AG08396 (cell line): Measurements from ENCODE around the gene DNAJB8.

ENCODE experiments used
- DNase-seq: peaks from one replicate; pipeline ENCODE4 v3.0.0; 2012; ENCODE audit warnings: low spot score, mixed read lengths

DNAJB8 gene

DNA sequence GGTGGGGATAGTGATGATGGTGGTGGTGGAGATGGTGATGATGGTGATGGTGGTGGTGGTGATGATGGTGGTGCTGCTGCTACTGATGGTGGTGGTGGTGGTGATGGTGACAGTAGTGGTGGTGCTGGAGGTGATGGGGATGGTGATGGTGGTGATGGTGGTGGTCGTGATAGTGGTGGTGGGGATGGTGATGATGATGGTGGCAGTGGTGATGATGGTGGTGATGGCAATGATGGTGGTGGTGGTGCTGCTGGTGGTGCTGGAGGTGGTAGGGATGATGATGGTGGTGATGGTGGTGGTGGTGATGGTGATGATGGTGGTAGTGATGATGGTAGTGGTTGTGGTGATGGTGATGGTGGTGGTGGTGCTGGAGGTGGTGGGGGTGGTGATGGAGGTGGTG, 21.3 kb downstream of the DNAJB8 start:
- no peak for DNase-seq

DNA sequence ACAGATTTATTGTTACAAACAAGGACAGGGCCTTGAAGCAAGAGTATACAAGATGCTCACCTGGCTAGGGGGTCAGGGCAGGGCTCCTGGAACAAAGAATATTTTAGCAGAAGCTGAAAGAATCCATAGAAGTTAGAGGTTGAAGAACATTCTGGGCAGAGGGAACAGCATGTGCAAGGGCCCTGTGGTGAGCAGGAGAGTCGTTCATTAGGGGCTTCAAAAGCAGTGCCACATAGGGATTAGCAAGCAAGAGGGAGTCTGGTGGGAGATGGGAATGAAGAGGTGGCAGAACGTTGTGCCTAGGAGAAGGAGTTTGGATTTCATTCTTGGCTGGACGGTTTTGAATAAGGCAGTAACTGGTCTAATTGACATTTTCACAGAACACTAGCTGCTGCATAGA, 22.9 kb downstream of the DNAJB8 start:
- no peak for DNase-seq

DNA sequence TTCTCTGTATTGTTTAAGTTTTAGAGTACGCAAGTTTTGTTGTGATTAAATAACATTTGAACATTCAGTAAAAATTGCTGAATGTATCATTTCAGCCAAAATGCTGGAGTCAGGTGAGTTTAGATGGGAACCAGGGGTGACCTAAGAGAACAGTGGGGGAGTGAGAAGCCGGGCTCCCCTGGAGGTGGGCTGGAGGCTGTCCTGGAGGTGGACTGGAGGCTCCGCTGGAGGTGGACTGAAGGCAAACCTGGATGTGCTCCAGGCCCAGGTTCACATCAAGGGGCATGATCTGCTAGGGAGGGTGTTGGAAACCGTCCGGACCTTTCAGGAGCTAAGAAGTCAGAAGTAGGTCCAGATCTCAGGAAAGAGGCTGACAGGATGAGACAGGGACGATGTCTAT, 23.7 kb downstream of the DNAJB8 start:
- no peak for DNase-seq

DNA sequence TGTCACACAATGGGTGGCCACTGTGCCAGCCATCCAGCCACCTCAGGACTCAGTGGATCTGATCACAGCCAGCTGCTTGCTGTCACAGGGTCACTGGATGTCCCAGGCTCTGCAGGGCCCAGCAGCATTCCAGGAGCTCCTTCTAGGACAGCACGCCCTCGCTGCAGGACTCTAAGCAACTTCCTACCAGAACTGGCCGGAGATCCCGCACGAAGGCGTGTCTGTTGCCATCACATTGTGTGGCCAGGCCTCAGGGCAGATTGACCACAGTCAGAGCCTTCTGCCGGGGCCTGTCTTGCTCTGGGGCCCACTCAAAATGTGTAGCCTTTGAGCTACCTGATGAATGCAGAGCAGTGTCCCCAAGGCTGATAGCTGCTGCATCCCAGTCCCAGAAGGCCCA, 24.6 kb downstream of the DNAJB8 start:
- DNase-seq: no peak

DNA sequence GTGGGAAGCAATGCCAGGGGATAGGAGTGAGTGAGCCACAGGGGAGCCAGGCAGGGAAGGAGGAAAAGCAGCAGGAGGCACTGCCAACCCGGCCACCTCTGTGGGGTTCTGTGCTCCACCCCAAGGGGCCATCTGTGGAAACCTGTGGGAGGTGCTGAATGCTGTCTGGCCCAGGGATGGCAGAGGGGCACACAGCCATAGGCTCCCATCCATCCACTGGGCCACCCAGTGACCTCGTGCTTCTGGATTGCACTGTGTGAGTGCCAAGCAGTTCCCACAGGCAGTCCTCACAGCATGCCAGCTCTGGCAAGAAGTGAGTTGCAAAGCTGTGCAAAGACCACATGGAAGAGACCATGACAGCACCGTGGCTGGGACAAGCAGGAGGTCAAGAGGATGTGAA, 27.5 kb downstream of the DNAJB8 start:
- DNase-seq: no peak

DNA sequence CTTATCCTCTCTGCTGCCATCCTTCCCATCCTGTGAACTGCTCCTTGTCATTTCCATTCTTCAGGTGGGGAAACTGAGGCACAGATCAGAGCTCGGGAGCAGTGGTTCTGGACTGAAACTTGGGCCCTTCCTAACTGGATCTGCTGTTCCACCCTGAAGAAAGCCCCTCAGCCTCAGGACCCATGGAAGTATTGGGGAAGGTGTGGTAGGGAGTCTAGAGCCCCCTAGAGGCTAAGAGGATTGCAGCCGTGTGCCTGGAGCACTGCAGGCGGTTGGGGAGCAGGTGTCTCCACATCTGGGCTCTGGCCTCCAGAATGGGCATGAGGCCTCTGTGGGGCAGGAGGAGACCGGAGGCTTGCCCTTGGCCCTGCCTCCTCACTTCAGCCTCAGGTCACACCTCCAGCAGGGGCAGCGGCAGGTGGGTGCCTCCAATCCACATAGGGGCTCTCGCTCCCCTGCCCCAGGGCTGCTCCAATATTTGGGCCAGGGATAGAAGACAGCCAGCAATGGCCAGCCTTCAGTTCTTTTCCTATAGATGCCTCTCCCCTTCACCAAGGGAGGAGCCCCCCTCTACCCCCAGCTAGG, 28.1 kb downstream of the DNAJB8 start:
- DNase-seq: no peak

DNA sequence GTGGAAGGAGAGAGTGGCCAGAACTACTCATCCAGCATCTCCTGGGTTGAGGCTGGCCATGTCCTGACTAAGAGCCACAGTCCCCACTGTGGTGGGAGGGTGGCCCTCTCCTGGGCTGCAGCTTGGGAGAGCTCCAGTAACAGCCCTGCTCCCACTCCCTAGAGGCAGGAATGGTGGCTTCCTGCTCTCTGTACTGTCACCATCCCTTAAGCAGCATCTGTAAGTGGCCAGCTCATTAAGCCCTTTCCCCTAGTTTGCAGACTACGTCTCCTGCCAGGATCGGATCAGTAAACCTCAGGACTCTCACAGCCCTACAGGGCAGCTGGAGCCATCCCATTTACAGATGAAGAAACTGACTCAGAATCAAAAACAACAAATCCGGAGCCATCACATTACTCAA, 30.5 kb downstream of the DNAJB8 start:
- no peak for DNase-seq

DNA sequence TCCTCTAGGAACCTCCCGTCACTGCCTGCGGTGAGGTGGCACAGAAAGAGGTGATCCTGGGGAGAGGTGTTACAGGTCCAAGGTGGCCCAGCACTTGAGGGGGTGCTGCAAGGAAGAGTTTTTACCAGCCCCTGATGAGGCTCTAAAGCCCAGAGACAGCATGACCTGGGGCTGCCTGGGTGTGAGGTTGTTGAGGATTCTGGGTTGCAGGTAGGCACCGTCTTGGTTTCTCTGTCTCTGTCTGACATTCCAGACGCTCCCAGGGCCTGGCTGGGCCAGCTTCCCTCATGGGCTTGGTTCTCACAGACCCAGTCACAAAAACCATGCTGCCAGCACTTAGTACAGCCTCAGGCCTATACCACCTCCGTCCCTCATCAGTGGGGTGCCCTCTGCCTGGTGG, 31.1 kb downstream of the DNAJB8 start:
- DNase-seq: no peak

DNA sequence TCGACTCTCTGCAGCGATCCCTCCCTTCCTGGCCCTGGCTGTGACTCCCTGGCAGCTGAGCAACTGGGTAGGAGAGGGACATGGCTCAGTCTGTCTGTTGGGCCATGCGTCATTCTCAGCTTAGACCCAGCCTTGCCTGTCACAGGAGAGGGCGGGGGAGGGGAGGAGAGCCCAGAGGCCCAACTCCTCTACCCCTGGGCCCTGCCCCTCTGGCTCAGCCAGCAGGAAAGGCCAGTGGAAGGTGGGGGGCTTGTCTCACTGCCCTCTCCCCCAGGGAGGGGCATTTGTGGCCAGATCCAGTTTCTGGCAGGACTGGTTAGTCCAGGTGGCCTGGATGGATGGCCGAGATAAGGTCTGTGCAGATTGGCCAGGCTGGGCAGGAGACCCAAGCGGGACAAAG, 31.6 kb downstream of the DNAJB8 start:
- DNase-seq: no peak

DNA sequence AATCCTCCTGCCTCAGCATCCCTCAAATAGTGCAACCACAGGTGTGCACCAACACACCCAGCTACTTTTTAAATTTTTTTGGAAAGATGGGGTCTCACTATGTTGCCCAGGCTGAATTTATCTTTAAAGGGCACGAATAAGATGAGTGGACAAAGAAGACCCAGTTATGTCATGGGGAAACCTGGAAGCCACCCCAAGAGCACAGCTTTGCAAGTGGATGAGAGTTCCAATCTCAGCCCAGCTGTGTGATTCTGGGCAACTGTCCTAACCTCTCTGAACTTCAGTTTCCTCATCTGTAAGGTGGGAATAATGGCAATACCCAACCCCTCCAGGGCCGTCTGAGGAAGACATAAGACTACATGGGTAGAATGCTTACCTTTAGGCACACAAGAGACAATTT, 32.2 kb downstream of the DNAJB8 start:
- DNase-seq: no peak

DNA sequence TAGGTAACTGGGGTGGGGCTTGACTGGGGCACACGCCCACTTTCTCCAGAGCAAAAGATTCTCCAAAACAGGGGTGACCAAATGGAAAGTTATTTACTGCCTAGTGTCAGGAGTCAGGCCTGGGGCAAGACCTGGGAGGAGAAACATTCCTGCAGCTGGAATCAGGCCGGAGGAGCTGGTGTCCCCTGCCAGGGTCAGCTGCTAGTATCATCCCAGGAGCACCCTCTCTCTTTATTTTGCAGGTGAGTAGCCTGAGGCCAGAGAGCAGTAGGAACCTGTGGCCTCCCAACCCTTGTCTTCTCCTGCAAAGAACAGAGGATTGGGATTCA, 32.9 kb downstream of the DNAJB8 start:
- no peak for DNase-seq

DNA sequence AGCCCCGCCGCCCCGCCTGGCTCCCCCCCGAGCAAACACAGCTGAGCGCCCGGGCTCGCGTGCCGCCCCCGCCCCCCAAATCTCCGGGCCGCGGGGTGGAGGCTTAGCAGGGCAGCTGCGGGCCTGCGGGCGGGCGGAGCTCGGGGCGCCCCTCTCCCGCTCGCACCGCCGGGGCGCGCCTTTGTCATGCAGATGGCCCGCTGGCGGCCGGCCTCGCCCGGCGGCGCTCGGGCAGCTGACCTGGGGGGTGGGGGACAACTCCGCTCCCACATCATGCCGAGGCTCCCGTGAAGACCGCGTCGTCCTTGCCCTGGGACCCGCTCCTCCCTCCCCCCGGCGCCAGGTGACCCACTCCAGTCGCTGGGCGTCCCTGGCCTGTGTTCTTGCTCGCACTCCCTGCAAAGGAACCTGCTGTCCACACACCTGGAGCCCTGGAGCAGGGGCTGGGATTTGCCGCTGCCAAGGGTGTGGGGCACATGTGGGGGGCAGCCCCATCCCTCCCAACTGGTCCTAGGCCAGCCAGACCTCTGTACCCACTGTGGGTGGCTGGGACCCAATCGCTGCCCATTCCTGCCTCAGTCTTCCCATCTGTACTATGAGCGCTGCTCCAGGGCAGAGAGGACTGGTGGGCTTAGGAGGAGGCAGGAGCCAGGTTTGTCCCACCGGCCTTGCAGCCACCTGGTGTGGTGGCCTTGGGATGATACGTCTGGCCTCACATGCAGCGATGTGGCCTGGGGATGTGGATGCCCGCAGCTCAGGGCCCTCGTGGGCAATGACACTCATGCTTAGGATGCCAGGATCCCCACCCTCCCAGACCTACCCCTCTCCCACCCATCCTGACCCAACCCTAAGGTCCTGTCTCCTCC, 33.5 kb downstream of the DNAJB8 start:
- DNase-seq: peak; percentile 53

DNA sequence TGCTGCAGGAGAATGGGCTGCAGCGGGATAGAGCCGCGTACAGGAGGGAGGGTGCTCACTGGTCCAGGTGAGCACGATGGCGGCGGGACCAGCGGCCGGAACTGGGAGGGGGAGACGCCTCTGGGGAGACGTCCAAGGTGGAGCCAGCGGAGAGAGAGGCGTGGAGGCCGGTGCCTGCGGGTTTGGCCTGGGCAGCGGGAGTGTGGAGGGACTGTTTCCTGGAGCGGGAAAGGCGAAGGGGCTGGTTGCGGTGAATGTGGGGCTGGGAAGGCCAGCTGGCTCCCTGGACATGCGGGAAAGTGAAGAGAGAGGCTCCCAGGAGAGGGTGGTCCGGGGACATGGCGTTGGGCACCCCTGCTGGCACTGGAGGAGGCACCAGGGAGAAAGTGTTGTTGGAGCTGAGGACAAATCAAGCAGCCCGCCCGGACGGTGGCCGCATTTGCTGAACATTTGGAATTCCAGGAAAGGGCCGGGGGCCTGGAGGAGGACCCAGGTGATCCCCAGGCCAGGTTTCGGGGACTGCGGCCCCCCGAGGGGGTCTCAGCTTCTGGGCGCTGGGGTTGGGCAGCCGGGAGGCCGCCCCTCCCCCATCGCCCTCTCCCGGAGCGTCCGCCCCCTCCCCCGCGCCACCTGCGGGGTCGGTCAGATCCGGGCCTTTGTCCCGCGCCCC, 34.3 kb downstream of the DNAJB8 start:
- DNase-seq: no peak

DNA sequence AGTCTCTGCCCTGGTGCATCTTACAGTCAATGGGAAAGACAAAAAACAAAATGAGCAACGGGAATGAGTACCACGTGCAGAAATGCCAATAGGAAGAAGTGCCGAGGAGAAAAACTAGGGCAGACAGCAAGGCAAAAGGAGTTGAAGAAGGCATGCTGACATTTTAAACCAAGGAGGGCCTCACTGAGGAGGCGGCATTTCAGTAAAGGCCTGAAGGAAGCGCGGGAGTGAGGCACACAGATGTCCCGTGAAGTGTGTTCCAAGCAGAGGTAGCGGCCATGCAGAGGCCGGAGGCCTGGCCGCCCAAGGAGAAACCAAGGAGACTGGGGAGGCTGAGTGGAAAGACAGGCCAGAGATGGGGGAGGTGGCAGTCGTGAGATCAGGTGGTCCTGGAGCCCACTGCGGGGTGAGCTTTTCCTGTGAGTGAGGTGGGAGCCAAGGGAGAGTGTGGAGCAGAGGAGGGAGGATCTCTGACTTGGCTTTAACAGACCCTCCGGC, 34.8 kb downstream of the DNAJB8 start:
- DNase-seq: no peak

DNA sequence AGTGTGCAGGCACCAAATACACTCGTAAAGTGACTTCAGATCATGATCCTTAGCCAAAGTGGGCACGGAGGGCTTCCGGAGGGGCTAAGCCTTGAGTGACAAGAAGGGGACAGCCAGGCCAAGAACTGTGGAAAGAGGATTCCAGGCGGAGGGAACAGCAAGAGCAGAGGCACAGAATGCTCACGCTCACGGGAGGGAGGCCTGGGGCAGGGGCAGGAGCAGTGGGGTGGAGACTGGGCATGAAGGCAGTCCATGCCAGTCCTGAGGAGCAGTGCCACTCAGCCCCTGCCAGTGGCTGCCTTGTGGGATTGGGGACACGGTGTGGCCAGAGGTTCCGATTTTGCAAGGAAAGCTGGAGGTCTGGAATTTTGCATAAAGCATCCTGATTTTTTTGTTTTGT, 36.0 kb downstream of the DNAJB8 start:
- DNase-seq: no peak

DNA sequence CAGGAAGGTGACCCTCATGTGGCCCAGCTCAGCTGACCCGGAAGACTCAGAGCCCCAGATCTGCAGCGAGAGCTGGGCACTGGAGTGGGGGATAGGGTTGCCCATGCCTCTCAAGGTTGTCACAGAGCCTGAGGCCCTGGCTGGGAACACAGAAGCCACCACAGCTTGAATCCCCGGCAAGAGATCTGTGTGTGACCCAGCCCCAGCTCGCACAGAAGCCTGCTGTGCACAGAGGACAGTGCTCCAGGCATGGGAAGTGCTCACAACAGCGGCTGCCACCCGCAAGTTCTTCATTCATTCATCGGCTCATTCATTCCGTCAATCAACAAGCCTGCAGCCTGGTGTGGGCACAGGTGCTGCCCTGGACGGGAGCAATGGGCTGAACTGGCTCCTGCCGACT, 36.4 kb downstream of the DNAJB8 start:
- DNase-seq: no peak

DNA sequence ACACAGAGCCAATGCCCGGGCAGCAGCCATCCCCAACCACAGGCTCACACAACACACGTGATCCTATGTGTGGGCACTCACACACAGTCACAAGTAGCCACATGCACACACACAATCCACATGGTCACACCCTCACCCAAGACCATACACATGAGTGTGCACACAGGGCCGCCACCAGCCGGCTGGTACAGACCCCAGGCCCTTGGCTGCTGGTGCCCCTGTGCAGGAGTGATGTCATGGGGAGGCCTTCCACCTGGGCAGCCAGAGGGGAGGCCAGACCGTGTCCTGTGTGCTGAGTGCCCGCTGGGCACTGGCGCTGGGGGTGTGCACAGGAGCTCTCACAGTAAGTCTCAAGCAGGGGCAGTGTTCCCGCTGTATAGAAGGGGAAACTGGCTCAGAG, 36.9 kb downstream of the DNAJB8 start:
- DNase-seq: no peak

DNA sequence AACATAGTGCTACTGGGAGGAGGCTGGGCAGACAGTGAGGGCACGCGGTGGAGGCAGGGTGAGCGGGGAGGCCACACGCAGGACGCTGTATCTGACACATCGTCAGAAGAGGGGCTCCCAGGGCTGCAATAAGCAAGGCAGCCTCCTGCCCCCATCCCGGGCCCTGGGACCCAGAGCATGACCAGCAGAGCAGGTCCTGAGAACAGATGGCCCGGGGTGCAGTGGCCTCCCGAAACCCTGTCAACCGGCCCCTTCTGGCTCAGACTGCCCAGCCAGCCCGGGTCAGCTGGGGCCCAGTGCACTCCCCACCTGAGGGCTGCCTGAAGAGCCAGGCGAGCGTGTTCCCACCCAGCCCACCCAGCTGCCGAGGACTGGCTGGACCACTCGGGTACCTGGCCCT, 37.4 kb downstream of the DNAJB8 start:
- DNase-seq: no peak

DNA sequence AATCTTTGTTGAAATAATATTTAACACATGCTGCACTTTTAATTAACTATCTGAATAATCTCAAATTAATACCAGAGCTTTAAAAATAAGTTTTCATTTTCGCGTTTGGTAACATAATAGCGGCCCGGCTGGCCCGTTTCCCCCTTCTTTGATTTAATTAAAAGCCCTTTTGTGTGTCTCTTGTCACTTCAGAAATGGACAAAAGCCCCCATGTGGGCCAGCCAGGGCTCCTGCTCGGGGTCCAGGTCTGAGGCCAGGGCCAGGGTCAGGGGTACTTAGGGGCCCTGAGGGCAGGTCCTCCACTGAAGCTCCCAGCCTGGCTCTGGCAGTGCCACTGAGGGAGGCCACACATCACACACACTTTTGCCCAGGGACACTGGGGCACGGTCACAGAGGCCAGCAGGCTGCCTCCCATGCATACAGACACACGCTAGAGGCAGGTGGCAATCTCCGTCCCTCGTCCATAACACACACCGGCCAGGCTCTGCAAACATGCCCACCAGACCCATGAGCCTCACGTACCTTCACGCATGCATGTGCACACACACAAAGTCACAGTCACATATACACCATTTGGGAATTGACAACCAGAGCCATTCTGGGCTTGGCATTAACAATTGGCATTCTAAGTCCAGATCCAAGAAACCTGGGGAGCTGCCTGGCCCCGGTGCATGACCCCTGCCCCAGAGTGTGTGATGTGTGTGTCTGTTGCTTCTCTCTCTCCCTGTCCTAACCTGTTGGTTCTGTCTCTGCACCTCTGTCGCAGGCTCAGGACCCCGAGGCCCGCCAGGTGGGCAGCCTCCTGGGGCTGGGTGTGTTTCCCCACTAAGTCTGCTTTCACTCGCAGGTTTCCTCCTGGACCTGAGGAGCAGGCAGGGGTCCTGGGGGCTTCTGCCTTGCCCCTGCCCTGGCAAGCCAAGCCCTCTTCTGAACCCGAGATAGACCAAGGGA, 38.5 kb downstream of the DNAJB8 start:
- DNase-seq: no peak

DNA sequence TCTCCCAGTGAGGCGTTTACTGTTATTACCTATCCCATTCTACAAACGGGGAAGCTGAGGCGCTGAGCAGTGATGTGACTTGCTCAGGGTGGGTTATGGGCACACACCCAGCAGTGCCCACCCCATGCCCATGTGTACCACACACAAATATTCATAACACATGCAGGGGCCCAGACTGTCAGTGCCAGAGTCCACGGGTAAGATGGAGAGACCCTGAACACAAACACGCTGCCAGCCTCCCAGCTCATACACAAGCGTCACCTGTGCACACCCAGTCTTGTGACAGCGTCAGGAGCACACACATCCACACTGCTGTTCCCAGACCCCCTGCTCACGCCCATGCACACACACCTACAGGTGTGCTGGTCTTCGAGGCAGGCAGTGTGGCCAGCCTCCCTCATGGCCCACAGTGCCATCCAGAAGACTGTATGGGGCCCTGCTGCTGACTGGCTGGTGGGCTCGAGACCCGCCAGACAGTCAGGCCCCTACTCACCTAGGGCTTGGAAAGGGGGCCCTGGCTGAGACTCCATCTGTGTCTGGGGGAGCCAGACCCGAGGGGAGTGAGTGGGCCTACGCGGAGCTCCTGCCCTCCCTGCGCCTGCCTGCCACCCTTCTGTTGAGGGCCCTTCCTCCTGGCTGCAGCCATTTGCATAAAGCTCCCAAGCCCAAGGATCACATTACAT, 39.4 kb downstream of the DNAJB8 start:
- no peak for DNase-seq

DNA sequence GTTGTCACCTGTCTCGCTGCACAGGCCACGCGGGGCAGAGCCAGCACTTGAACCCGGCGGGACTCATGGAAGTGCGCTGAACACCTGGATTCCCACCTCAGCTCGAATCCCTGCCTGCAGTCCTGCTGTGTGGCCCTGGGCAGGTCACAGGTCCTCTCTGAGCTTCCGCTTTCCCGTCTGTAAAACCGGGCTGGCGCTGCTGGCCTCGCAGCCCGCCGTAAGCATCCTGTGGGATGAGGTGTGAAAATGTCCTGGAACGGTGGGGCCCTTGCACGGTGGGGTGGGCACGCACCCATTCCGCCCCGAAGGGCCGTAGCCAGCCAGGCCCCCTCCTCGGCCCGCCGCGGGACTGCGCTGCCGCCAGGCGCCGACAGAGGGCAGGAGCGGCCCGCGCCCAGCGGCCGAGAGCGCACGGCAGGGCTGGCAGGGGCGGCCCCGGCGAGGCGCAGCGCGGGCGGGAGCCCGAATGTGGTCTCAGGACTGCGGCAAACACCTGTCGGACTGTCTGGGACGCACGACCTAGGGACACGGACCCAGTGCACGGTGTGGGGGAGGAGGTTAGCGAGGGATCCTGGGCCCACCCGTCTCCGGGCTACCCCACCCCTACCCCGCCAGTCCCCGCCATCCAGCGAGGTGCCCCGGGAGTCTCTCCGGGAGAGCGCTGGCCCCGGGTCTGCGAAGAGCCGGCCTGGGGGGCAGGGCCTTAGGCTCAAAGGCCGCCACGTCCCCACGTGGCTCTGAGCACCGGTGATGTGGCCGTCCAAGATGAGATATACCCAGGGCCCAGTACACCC, 40.4 kb downstream of the DNAJB8 start:
- DNase-seq: peak; percentile 93
